Mesothelial cell of epicardium (in vitro differentiated cells): ENCODE results near the gene AP4M1. TPM values are rescaled to one million over a fixed set of nuclear protein-coding genes. Genes with fewer than 3 reads are reported as not detected.

Source experiments
- DNase-seq, 2 experiments: peaks; one replicate each; pipeline ENCODE4 v3.0.0; 2021; ENCODE audit warnings: low spot score in 2 of 2; ENCODE audit not compliant: unreplicated experiment in 2 of 2
- H3K27ac Mint-ChIP-seq: 2 replicates; pipeline ENCODE4 v1.8.0; 2021; ENCODE audit warnings: mixed read lengths
- H3K27me3 Mint-ChIP-seq: 2 replicates; pipeline ENCODE4 v1.8.0; 2021; ENCODE audit warnings: low read depth, mixed read lengths
- H3K36me3 Mint-ChIP-seq: 2 replicates; pipeline ENCODE4 v1.8.0; 2021; ENCODE audit warnings: mixed read lengths
- H3K4me1 Mint-ChIP-seq: 2 replicates; pipeline ENCODE4 v1.8.0; 2021; ENCODE audit warnings: mixed read lengths
- H3K4me3 Mint-ChIP-seq: 2 replicates; pipeline ENCODE4 v1.8.0; 2021; ENCODE audit warnings: mild to moderate bottlenecking, moderate library complexity, mixed read lengths
- H3K9me3 Mint-ChIP-seq: 2 replicates; pipeline ENCODE4 v1.8.0; 2021; ENCODE audit warnings: mixed read lengths
- CTCF ChIP-seq: fragments of 200-600 bp; sonication (generic); IDR thresholded peaks from one replicate; pipeline ENCODE4 v1.5.0; 2021; ENCODE audit warnings: antibody characterized with exemption; ENCODE audit not compliant: unreplicated experiment
- total RNA-seq: library from RNA; stranded (reverse); gene quantifications from 3 replicates; pipeline ENCODE4 v1.2.1, GENCODE V29; 2021

AP4M1 gene
- total RNA-seq, 1 donor from 2014 or later: 25.6 TPM

- no peak for TF ChIP-seq CTCF
- Mint-ChIP-seq H3K9me3 (peaks cover 17% of the 10 kb centered on the region), H3K27me3 (no peaks in the 10 kb centered on the region), H3K4me3 (no peak overlapping the region), H3K27ac (no peak overlapping the region), H3K36me3 (peaks cover 63% of the 10 kb centered on the region), H3K4me1 (peaks cover 6% of the 10 kb centered on the region)
- no peak for DNase-seq
These were observed 38.1 kb upstream of the AP4M1 start for GRCh38 chr7:100063376-100063775.

GRCh38 chr7:100064162-100064561 is 37.3 kb upstream of the AP4M1 start:
- H3K9me3 Mint-ChIP-seq: peaks cover 17% of the 10 kb centered on the region
- peak overlapping the region; percentile 8 for H3K27ac Mint-ChIP-seq
- no peaks in the 10 kb centered on the region for H3K27me3 Mint-ChIP-seq
- peaks cover 56% of the 10 kb centered on the region for H3K36me3 Mint-ChIP-seq
- H3K4me1 Mint-ChIP-seq: peaks cover 6% of the 10 kb centered on the region
- no peak for DNase-seq
- TF ChIP-seq CTCF: no peak
- no peak overlapping the region for H3K4me3 Mint-ChIP-seq

- Mint-ChIP-seq H3K27ac (peak overlapping the region; percentile 85), H3K4me1 (peaks cover 6% of the 10 kb centered on the region), H3K36me3 (peaks cover 61% of the 10 kb centered on the region), H3K4me3 (no peak overlapping the region), H3K27me3 (no peaks in the 10 kb centered on the region), H3K9me3 (peaks cover 20% of the 10 kb centered on the region)
- no peak for DNase-seq
- no peak for TF ChIP-seq CTCF
These were observed 35.8 kb upstream of the AP4M1 start for GRCh38 chr7:100065452-100066186.

GRCh38 chr7:100066953-100067352 is 34.5 kb upstream of the AP4M1 start:
- no peak overlapping the region for H3K27ac Mint-ChIP-seq
- TF ChIP-seq CTCF: no peak
- no peak for DNase-seq
- H3K9me3 Mint-ChIP-seq: peaks cover 33% of the 10 kb centered on the region
- H3K4me1 Mint-ChIP-seq: peaks cover 6% of the 10 kb centered on the region
- no peaks in the 10 kb centered on the region for H3K27me3 Mint-ChIP-seq
- H3K36me3 Mint-ChIP-seq: peaks cover 64% of the 10 kb centered on the region
- no peak overlapping the region for H3K4me3 Mint-ChIP-seq

- no peaks in the 10 kb centered on the region for H3K27me3 Mint-ChIP-seq
- H3K4me3 Mint-ChIP-seq: no peak overlapping the region
- no peak overlapping the region for H3K27ac Mint-ChIP-seq
- no peak for TF ChIP-seq CTCF
- H3K9me3 Mint-ChIP-seq: peaks cover 44% of the 10 kb centered on the region
- H3K36me3 Mint-ChIP-seq: peaks cover 73% of the 10 kb centered on the region
- no peak for DNase-seq
- H3K4me1 Mint-ChIP-seq: peaks cover 6% of the 10 kb centered on the region
These were observed 31.5 kb upstream of the AP4M1 start for GRCh38 chr7:100069991-100070390.
